T-helper 2 cell (primary cell): Measurements from ENCODE around the gene PLBD2.

Source experiments
- DNase-seq, 5 experiments: peaks; one replicate each; pipeline versions ENCODE4 v3.0.0 to v3.0.0-alpha.2; 2012 to 2022

PLBD2 gene

DNA sequence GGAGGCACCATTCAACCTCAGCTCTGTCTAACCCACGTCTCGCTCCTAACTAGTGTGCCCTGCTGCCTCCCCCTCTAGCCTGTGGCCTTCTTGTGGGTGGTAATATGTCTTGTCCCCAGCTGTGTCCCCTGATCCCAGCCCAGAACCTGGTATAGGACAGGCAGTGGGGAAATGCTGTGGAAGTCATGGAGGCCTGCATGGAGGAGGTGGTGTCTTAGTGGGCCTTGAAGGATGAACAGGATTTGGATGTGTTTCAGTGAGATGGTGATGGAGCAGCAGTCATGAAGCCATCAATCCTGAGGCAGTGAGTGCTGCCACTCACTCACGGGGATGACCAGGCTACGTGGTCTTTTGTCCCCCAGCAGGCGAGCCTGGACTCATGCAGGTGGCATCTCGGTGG is 13.4 kb downstream of the PLBD2 start:
- no peak for DNase-seq

DNA sequence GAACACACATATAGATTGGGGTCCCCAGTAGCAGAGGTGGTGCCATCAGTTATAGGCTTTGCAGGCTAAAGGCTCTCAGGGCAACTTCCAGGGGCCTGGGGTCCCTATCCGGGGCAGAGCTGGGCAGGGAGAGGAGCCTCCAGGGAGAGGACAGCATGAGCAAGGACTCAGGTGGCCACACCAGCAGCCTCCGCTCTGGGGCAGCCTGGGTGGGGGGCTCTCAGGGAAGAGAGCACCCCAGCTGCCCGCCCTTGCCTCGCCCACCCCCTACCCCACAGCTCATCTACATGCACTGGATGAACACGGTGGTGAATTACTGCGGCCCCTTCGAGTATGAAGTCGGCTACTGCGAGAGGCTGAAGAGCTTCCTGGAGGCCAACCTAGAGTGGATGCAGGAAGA is 14.0 kb downstream of the PLBD2 start:
- no peak for DNase-seq

DNA sequence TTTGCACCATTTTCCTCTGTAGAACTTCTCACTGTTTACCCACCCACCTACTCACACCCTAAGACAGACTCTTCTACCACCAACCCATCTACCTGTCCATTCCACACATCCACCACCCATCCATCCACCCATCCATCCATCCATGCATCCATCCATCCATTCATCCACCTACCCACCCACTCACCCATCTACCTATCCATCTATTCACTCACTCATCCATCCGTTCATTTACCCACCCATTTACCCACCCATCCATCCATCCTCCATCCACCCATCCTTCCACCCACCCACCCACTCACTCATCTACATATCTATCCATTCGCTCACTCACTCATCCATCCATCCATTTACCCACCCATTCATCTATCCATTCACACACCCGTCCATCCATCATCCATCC is 15.1 kb downstream of the PLBD2 start:
- DNase-seq, result no peak

DNA sequence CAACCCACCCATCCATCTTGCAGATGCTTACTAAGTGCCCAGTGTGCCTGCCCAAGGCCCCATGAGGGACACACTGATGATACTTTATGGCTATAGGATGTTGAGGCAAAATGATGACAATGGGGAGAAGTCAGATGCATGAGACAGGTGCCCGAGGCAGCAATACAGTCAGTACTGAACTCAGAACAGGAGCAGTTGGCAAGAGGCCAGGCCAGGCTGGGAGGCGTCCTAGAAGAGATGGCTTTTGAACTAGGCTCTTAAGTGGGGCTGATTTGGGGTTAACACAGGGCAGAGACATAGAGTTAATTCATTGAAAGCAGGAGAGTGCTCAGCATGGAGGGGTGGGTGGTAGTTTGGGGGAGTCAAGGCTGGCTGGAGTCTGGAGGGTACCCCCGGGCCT is 15.6 kb downstream of the PLBD2 start:
- no peak for DNase-seq

DNA sequence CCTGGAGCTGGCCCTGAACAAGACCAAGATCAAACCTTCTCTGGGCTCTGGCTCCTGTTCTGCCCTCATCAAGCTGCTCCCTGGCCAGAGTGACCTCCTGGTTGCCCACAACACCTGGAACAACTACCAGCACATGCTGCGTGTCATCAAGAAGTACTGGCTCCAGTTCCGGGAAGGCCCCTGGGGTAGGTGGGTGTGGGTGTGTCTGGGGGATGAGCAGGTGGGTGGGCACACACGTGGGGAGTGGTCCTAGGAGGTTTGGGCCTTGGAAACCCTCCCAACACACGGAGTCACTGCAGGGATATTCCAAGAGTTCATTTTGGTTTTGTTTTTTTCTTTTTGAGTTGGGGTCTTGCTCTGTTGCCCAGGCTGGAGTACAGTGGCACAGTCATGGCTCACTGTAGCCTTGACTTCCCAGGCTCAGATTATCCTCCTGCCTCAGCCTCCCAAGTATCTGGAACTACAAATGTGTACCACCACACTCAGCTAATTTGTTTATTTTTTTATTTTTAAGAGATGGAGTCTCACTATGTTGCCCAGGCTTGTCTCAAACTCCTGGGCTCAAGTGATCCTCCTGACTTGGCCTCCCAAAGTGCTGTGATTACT is 16.5 kb downstream of the PLBD2 start:
- no peak for DNase-seq

DNA sequence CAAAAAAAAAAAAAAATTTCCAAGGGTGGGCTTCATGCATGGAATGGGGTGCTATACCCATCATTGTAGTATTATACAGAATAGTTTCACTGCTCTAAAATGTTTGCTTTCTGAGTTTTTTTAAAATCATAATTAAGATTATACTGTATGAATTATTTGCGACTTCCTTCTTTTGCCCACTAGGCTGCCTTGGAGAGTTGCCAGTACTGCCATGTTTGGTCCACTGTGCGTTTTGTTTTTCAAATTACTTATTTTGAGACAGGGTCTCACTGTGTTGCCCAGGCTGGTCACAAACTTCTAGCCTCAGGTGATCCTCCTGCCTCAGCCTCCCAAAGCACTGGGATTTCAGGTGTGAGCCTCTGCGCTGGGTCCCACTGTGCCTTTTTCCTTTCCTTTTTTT is 19.9 kb downstream of the PLBD2 start:
- no peak for DNase-seq

DNA sequence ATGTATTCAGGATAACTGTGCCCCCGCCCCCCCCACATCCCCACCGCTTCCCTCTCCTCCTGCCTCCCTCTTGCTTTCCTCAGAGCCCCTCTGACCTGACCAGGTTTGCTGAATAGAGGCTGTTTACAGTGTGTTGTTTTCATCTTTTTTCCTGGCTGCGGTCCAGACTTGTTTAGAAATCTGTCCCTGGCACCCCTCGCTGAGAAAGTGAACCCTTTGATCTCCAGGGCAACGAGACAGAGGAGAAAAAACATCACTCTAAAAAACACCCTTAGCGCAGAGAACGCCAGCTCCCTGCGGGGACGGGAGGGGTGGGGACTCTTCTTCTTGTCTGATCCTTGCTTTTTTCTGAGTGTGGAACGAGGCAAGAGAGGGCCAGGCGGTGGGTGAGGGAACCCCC is 22.8 kb downstream of the PLBD2 start:
- no peak for DNase-seq

DNA sequence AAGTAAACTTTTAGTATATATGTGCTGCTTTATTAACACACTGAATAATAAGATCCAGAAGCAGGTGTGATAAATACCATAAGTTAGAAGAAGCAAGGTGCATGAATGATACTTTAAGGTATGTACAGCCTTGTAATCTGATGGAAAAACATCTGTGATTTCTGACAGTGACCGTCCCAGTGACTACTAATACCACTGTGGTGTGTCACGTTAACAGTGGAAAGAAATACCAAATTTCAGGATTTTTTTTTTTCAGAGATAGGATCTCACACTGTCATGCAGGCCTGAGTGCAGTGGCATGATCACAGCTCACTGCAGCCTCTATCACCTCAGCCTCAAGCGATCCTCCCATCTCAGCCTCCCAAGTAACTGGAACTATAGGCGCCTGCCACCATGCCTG is 23.8 kb downstream of the PLBD2 start:
- DNase-seq, result no peak

DNA sequence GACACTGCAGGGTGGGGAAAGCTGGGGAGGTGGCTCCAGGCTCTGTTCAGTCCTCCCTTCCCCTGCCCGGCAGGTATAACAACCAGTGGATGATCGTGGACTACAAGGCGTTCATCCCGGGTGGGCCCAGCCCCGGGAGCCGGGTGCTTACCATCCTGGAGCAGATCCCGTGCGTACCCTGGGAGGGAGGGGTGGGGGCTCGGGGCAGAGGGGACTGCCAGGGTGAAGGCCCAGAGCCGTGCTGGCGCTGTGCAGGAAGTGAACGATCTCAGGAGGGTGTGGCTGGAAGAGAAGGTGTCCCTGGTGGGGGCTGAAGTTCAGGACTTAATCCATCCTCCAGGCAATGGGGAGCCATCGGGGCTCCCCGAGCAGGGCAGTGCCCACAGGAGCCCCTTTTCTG is 26.4 kb downstream of the PLBD2 start:
- DNase-seq, result no peak

DNA sequence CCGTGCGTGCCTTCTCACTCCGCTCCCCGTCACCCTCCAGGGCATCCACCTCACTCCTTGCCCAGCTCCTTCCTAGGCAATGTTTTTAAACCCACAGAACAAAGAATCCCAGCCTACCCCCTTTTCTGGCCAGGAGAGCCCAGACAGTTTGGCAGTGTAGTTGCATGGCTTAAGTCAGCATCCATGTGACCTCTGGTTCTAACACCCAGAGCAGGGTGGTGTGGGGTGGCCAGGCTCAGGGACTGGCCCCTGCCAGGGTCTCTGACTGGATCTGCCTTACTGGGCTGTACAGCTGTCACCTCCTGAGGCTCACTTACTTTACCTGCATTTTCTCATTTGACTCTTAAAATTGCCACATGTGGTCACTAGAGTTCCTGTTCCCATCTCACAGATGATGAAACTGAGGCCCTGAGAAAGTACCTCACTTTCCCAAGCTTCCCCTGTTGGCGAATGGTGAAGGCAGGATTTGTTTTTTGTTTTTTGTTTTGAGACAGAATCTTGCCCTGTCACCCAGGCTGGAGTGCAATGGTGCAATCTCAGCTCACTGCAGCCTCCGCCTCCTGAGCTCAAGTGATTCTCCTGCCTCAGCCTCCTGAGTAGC is 27.0 kb downstream of the PLBD2 start:
- DNase-seq, result no peak

DNA sequence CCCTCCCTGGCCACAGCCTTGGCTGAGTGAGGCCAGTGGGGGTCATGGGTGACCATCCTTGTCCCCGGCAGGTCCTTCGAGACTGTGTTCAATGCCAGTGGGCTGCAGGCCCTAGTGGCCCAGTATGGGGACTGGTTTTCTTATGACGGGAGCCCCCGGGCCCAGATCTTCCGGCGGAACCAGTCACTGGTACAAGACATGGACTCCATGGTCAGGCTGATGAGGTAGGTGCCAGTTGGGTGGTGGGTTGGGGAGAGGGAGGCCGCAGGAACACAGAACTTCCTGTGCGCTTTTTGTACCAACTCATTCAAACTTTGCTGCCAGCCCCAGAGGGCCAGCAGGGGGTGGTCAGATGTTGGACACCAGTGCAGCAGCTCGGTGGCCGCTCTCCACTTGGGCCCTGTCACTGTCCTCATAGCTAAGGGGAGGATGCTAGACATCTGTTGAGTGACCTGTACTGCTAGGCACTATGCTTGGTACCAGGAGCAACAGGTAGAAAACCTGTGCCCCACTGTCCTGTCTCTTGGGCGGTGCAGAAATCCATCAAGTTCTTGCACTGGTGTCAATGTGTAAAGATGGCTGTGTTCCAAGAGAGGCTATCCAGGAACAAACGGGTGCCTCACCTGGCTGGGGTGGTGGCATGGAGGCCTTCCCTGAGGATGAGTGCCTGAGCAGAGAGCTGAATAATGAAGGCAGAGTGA is 28.6 kb downstream of the PLBD2 start:
- no peak for DNase-seq

DNA sequence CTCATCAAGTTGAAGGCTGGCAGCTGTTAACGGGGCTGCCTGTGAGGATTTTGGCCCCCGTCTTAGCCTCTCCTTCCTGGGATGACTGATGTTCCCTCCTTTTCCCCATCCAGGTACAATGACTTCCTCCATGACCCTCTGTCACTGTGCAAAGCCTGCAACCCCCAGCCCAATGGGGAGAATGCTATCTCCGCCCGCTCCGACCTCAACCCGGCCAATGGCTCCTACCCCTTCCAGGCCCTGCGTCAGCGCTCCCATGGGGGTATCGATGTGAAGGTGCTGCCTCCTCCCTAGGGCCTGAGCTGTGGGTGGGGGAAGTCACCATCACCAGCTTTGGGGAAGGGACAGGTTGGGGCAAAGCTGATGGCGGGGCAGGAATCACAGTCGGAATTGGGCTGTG is 29.2 kb downstream of the PLBD2 start:
- DNase-seq, result no peak

DNA sequence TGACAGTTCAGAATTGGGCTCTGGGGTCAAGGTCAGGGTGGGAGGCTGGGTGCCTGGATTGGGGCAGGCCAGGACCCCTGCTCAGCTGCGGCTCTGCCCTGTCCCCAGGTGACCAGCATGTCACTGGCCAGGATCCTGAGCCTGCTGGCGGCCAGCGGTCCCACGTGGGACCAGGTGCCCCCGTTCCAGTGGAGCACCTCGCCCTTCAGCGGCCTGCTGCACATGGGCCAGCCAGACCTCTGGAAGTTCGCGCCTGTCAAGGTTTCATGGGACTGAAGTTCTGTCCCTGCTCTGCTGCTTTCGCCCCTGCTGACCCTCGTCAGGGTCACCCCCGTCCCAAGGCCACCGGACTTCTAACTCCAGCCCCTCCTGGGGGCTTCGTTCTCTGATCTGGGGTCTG is 30.0 kb downstream of the PLBD2 start:
- DNase-seq, result no peak

DNA sequence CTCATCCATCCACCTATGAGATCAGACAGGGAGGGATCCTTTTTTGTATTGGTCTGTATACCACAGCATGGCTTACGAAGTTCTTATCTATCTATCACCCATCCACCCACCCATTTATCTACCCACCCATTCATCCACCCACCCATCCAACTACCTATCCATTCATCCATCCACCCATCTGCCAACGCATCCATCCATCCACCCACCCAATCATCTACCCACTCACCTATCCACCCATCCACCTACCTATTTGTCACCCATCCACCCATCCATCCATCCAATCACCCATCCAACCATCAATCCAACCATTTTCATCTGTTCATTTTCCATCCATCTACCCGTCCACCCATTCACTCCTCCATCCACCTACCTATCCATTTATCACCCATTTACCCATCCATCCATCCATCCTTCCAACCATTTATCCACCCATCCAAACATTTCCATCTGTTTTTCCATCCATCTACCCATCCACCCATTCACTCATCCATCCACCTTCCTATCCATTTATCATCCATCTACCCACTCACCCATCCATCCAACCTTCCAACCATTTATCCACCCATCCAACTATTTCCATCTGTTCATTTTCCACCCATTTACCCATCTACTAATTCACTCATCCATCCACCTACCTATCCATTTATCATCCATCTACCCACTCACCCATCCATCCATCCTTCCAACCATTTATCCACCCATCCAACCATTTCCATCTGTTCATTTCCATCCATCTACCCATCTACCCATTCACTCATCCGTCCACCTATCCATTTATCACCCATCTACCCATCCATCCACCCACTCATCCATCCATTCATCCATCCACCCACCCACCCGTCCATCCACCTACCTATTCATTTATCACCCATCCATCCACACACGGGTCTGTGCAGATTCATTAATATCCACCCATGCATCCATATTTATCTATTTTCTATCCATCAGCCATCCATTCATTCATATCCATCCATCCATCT is 32.0 kb downstream of the PLBD2 start:
- no peak for DNase-seq

DNA sequence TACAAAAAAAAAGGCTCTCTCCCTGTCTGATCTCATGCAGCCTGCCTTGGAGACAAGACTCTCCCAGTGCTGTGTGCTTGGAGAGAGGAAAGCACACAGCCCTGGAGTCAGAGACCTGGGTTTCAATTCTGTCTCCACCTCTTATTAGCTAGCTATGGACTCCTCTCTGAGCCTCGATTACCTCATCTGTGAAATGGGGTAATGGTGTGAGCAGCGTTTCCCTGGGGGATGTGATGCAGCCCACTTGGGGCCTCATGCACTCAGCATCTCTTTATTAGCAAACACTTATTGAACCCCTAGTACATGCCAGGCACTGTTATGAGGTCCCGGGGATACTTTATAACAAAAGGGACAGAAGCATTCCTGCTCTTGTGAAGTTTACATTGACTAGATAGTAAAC is 32.8 kb downstream of the PLBD2 start:
- DNase-seq, result no peak

DNA sequence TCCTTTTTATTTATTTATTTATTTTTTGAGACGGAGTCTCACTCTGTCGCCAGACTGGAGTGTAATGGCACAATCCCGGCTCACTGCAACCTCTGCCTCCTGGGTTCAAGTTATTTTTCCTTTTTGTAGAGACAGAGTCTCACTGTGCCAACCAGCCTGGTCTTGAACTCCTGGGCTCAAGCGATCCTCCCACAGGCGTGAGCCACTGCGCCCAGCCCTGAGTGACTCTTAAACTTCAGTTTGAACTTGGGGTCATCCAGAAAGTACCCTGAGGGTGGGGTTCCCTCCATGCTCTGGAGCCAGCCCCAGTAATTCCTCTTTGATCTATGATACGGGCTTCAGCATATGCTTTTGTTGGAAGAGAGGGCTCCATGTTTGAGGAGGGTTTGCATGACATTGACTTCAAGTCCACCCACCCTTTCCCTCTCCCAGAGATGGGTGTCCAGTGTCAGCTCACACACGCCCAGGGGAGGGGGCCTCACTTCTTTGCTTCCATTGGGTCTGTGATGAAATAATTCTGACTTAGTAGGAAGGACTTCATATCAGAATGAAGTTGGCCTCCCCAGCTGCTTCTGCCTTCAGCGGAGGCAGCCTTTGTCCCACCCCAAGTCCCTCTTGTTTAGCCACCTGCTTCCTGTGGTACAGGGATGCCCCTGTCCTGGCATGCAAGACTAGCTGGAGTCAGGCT is 33.4 kb downstream of the PLBD2 start:
- no peak for DNase-seq

DNA sequence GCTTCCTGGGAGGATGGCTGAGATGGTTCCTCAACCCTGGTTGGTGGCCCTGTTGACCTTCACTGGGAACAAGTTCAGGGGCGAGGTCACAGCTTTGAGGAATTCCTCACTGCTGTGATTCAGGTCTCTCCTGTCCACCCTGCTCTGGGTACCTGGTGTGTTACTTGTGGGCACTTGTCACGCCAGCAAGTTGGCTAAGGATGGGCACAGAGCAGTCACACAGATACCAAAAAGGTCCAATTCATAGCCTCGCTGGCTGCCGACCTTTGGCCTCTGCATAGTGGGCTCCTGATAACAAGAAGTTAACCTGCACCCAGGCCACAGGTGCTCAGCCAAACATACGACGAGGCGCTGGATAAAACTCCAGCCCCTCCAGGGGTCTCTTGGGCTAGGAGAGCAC is 34.1 kb downstream of the PLBD2 start:
- no peak for DNase-seq

DNA sequence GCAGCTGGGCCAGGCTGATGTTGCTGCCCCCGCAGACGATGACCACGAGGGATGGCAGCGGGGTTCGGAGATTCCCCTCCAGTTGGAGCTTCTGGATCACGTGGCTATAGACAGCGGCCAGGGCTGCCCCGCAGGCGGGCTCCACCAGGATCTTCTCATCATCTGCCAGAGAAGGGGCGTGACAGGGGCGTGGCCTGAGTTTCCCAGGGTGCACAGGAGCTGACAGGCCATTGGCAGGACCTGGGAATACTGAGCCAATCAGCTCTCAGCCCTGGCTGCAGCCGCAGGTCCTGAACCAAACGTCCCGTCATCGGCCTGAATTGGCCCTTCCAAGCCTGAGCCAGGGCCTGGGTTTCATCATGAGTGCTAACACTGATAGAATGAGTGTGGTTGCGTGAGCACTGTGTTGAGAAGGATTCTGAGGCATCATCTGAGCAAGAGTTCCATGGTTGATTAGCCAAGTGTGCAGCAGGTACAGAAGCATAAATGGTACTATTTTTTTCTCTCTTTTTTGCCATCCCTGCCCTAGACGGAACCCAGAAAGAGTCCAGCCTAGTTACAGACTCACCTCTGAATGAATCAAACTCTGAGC is 34.7 kb downstream of the PLBD2 start:
- no peak for DNase-seq

DNA sequence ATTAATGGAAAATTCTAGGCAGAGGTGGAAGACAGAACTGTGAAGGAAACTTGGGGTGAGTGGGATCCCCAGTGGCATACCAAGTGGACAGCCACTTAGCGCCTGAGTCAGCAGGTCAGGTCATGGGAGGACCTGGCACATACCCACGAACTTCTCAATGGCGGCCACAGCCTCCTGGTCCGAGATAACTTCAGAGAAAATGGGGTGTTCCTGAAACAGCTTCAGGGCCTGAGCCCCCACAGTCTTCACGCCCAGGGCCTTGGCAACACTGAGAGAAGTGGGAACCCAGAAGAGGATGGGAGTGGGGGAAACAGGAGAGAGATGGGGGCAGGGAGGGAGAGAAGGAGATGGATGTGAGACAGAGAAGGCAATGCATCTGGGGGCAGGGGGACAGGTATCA is 35.4 kb downstream of the PLBD2 start:
- no peak for DNase-seq

DNA sequence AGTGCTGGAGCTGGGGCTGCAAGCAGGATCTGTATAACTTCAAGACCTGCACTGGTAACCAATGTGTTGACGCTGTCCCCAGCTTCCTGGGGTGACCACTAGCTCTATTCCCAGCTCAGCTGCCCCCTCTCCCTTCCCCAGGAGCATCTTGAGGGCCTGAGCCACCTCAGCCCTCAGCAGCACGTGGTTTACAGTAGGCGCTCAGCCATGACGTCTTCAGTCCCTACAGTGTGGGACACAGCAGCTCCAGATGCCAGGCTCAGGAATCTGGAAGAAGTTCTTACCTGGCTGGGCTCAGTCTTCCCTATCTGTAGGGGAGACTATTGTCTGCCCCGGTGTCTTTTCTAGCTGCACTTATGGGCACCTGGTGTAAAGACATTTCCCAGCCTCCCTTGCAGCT is 36.7 kb downstream of the PLBD2 start:
- no peak for DNase-seq

DNA sequence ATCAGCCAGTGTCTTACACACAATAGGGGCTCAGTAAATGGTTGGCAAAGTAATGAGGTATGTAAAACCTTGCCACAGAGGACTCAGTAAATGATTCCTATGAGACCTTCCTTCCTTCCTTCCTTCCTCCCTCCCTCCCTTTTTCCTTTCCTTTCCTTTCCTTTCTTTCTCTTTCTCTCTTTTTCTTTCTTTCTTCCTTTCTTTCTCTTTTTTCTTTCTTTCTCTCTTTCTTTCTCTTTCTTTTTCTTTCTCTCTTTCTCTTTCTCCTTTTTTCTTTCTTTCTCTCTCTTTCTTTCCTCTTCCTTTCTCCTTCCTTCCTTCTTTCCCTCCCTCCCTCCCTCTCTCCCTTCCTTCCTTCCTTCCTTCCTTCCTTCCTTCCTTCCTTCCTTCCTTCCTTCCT is 37.8 kb downstream of the PLBD2 start:
- no peak for DNase-seq

DNA sequence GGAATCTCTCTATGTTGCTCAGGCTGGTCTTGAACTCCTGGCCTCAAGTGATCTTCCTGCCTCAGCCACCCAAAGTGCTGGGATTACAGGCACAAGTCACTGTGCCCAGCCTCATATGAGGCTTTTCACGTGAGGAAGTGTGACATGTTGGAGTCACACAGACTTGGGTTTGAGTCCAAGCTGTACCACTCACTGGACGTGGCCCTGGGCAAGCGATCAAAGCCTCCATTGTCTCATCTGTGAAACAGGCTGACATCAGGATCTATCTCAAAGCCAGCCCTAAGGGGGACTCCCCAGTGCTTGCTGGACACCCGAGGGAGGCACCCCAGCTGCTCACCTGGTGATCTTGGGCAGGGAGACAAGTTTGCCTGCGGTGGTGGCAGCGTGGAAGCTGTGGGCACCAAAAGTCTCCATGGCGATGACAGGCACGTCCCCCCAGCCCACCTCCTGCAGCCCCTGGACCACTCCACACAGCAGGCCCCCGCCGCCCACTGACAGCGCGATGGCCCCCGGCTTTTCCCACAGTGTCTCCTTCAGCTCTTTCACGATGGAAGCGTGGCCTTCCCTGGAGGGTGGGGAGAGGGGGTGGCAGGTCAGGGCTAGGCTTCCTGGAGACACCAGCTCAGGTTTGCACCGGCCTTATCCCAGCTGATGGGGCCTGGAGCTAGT is 38.6 kb downstream of the PLBD2 start:
- DNase-seq, result no peak
